Left colon (tissue), 2 donors: Measurements from ENCODE around the gene EIPR1. TPM values are rescaled to one million over a fixed set of nuclear protein-coding genes. Genes with fewer than 3 reads are reported as not detected.

Experiments
- ATAC-seq: fragments of 200-7000 bp; cut with Tn5 transposase; one replicate; pipeline ENCODE4 v1.9.1; 2020; ENCODE audit warnings: mild to moderate bottlenecking, moderate library complexity
- DNase-seq, 2 donors: peaks; one replicate each; pipeline ENCODE4 v3.0.0-alpha.2; 2020
- intact Hi-C, 2 donors: fragments of 100-400 bp; cut with DNase I in 1 of 2; cut with micrococcal nuclease in 1 of 2; formaldehyde crosslinking; loops; one replicate each; pipeline versions ENCODE4 v1.11.2 to v1.14.0; 2022; cut with DNase I, micrococcal nuclease
- total RNA-seq, 2 donors: library from RNA; stranded (reverse); fragmentation: NEBNext Ultra II Directional; extraction: Animal tissue kit (Norgen Biotek cat#: 25700); gene quantifications; one replicate each; pipeline ENCODE4 v1.2.1, GENCODE V29; 2021
- donor health status: DM: no; HTN: no; CAD: no.
- donor health status: DM: yes; HTN: yes; CAD: no.

Gene EIPR1
- total RNA-seq, 2 donors from 2014 or later = 21.3 to 25.8 TPM

- ATAC-seq (no peak), DNase-seq (no peak)
- intact Hi-C loops = no loop called here
Measured at GRCh38 chr2:3316456-3317276, 61.0 kb downstream of the EIPR1 start.

GRCh38 chr2:3314626-3315025 lies 63.0 kb downstream of the EIPR1 start:
- DNase-seq (no peak), ATAC-seq (no peak)
- intact Hi-C loops = no loop called here

DNA sequence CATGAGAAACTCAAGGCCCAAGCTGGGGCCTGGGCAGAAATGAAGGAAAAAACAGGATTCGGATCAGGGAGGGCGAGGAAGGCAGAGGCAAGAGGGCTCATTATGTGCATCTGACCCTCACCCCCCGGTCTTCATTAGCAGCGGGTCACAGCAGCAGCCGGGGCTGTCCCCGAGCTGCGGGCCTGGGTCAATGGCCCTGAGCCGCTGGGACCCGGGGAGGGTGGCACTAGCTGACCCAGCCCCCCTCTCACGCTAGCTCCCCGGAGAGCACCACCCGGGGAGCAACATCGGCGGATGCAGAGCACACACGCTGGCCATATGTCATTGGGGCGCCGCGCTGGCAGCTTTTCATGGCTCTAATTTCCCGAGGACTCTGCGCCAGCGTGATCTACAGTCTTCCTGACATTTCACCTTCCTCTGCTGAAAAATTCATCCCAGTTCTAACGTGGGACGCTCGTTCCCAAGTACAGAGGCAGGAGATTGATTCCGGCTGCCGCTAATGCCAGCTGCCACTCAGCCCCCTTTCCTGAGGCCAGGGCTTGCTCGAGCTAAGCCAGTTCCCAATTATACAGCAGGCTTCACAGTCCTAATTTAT lies 63.7 kb downstream of the EIPR1 start:
- intact Hi-C loops = no loop called here
- no peak for DNase-seq

DNA sequence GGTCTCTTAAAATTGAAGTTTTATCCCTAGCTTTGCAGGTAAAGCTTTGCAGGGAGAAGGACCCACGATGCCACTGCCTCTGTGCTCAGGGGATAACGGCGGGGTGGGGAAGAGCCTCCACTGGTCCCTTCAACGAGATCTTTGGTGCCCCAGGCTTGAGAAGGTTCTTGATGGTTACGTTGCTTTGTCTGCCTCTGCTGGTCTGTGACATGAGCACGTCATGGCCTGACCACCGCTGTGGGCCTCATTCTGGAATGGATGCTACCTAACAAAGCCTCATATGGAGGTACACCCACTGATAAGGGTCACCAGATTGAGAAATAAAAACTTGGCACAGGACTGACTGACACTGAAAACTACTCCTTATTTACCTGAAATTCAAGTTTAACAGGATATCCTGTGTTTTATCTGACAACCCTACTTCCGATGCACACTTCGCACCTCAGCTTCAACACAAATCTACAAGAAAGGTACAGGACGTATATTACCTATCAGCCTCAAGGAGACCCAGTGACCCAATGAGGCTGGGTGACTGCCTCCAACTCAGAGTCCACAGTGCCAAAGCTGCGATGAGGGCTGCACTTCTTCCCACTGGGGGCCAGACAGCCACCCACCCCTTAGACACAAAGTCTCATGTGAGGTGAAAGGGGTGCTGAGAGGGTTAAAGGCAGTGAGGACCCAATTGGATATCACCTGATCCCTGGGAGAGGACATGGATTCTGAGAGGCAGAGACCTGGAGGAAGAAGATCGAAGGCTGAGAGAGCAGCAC lies 64.9 kb downstream of the EIPR1 start:
- DNase-seq = no peak
- no peak for ATAC-seq
- intact Hi-C loops = no loop called here

More for the DNA sequence above, 63.7 kb downstream of the EIPR1 start:
- no peak for ATAC-seq

- no peak for ATAC-seq
- intact Hi-C loops = no loop called here
- DNase-seq = no peak
Measured at GRCh38 chr2:3311601-3312000, 66.0 kb downstream of the EIPR1 start.

DNA sequence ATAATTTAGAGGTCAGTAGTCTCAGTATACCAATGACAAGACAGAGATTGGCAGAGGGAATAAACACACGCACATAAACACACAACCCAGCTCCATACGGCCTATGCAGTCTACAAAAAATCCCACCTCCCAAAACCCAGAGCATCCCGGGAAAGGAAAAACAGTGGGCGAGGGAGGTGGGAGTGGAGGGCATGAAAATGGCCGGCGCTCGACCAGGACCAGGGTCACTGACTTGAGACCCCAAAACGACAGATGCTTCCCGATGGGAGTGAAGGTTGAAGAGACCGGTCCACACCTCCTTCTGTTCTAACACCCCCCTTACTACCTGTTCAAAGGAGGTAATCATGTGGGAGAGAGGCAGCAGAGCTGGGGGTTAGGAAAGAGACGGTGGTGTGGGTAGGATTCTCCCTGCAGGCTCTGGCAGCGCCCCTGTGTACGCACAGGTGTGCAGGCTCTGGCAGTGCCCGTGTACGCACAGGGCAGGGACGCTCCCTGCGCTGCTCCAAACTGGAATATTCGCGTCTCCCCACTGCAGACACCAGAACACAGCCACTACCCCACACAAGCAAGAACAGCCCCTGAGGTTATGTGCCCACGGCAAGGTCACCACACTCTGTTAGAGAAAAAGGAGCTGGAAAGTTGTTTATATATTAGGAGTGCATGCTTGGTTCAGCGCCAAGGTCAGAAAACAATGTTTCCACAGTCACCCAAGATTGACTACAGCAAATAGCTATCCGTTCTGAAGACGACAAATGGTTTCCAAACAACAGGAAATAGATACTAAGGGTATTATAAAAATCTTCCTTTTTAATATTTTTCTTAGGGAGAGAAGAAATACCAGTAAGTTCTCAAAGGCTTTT lies 67.9 kb downstream of the EIPR1 start:
- intact Hi-C loops = loop anchor here in 1 of 2 donors (5.0 kb wide), 1 partner anchor 307 kb away; no protein-coding TSS in a partner anchor
- ATAC-seq = no peak
- DNase-seq = no peak

DNA sequence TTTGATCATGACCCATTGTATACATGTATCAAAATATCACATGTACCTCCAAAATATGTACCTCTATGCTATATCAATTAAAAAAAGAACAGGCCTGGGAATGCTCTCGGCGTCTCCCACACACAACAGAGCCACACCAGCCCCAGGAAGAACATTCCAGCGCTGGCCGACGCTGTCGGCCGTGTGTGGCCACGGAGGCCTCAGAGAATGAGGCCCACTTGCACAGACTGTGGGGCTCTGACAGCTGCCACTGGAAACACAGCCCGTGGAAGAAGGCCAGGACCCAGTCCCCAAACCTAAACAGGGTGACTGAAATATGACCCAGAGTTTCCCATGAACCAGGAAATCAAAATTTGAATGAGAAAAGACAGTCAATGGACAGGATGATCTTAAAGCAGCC lies 69.7 kb downstream of the EIPR1 start:
- intact Hi-C loops = loop anchor here in 1 of 2 donors (5.0 kb wide), 1 partner anchor 306 kb away; no protein-coding TSS in a partner anchor
- DNase-seq (no peak), ATAC-seq (no peak)

GRCh38 chr2:3307236-3307635 lies 70.4 kb downstream of the EIPR1 start:
- no peak for ATAC-seq
- intact Hi-C loops = loop anchor here in 1 of 2 donors (5.0 kb wide), 1 partner anchor 305 kb away; no protein-coding TSS in a partner anchor

DNA sequence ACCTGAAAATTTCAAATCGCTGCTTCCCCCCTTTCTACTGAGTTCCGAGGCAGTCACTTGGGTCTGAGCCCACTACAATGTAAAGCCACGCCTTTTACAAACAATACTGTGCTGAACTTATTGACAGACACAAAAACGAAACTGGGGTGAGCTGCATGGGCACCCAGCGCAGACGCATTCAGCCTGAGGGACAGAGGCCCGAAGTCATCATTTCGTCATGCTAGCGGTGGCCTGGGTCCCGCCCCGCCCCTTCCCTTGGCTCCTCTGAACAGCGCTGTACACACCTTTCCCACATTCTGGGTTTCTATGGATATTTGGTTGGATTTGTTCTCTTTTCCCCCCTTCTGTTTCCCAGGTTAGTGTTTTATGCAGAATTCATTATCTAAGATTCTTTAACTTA lies 71.7 kb downstream of the EIPR1 start:
- peak; percentile 38 to 41 for DNase-seq
- intact Hi-C loops = loop anchor here in 1 of 2 donors (5.0 kb wide), 1 partner anchor 304 kb away; no protein-coding TSS in a partner anchor
- peak; percentile 80 for ATAC-seq

More at GRCh38 chr2:3307236-3307635, 70.4 kb downstream of the EIPR1 start:
- DNase-seq = no peak

DNA sequence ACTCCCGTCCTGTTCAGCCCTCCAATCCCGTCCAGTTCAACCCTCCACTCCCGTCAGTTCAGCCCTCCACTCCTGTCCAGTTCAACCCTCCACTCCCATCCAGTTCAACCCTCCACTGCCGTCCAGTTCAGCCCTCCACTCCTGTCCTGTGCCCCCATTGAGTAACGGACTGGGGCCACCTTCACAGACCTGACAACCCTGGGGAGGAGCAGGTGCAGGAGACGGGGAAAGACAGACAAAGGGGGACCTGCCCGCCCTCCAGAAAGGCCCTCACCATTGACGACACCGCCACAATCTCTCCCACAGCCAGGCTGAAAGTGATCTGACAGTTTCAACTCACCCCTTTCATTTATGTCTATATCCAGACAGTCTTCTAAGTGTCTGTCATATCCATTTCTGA lies 72.2 kb downstream of the EIPR1 start:
- intact Hi-C loops = loop anchor here in 1 of 2 donors (5.0 kb wide), 1 partner anchor 303 kb away; no protein-coding TSS in a partner anchor
- ATAC-seq (no peak), DNase-seq (no peak)

GRCh38 chr2:3303583-3304406 lies 73.8 kb downstream of the EIPR1 start:
- intact Hi-C loops = no loop called here
- DNase-seq (peak; percentile 74 to 89), ATAC-seq (peak; percentile 97)

DNA sequence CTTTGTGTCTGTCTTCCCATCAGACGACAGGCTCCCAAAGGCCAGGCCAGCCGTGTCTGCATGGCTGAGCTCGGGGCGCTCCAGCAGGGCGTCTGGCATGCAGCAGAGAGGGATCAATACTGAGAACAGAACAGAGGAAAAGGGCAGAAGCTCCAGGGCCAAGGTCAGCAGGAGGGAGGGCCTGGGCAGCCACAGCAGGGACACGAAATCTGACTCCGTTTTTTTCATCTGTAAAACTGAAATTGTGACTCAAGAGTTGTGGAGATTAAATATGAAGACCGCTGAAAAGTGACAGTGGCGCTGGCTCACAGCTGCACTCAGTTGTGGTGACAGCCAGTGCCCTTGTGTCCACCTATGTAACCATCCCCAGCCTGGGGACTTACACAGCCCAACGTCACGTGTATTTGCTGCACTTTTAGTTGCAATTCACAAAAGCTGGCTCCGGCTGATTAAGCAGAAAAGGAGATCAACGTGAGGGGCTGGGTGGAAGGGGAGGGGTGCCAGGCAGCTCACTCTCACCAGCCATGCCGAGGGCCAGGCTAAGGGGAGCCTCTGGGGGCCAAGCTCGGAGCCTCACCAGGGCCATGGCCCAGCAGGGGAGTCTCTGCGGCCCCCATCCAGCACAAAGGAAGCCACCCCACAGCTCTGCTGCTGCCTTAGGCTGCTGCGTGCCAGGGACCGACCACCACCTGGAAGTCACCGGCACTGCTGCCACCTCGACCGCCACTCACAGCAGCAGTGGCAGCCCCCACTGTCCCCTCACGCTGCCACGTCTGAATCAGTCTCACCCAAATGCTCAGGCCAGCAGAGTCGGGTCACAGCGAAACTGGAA lies 74.7 kb downstream of the EIPR1 start:
- intact Hi-C loops = no loop called here
- no peak for ATAC-seq
- DNase-seq = peak in 1 of 2 donors; percentile 11

DNA sequence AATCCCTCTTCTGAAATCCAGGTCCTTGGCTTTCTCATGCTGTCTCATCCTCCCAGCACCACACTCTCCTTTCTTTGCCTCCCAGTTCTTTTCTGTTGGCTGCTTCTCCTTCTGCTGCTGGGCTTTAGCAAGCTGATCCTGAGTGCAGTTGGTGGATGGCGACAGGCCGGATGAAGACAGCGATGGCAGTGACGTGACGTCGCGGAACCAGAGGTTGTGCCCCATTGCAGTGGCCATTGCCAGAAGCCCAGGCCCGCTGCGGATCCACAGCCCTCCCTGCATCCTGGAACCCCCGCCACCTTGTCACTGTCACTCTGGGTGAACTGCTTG lies 75.2 kb downstream of the EIPR1 start:
- intact Hi-C loops = no loop called here
- DNase-seq (no peak), ATAC-seq (no peak)

DNA sequence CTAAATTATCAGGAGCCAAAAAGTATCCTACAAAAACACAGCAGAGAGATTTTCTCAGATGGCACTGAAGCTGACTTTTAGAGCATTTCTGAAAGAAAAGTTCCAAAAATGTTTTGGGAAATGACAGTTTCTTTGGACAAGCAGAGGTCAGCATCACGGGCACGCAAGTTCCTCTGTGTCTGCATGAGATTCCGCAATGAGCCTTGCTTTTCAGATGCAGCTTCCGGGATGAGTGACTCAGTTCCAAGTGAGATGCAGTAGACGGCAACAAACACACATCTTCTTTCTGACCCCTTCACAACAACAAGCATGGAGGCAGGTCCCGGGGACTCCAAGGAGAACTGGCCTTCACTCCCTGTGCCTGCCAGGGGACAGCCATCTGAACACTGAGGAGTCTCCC lies 76.6 kb downstream of the EIPR1 start:
- ATAC-seq (no peak), DNase-seq (no peak)
- intact Hi-C loops = no loop called here

GRCh38 chr2:3300224-3300995 lies 77.2 kb downstream of the EIPR1 start:
- DNase-seq = no peak
- no peak for ATAC-seq
- intact Hi-C loops = no loop called here

DNA sequence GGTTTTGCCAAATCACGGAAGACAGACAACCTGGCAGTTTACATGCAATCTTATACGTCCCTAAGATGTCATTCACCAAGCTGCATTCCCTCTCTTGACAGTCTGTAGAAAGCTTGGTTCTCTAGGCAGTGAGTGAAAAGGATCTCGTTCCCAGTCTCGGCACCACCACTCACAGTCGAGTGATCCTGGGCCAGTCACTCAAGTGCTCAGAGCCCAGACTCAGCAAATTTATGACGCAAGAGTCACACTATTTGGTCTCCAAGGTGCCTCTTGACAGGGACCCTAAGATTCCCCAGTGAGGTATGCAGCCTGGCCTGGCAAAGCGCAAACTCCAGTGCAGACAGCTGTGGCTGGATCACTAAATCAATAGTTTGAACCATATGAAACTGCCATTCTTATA lies 77.9 kb downstream of the EIPR1 start:
- no peak for ATAC-seq
- no peak for DNase-seq
- intact Hi-C loops = no loop called here
